ENCODE data around the gene SYNDIG1.

Gene SYNDIG1

DNA sequence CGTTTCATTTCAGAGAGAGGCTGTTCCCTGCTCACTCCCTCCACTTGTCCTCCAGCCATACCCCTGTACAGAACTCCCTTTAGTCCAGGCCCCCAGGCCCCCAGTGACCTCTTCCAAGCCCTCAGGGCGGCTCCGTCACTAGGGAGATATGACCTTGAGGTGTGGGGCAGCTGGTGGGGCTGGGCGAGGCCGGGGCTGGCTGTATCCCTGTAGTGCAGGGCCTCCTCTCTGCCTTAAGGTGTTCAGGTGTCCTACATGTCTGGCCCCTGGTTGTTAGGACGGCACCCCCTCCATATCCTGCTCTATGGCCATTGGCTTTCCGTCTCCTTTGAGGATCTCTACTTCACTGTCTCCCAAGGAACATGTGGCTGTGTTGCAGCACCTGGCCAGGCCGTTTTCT is 17.4 kb upstream of the SYNDIG1 start:
- TF ChIP-seq, protein P1, sequence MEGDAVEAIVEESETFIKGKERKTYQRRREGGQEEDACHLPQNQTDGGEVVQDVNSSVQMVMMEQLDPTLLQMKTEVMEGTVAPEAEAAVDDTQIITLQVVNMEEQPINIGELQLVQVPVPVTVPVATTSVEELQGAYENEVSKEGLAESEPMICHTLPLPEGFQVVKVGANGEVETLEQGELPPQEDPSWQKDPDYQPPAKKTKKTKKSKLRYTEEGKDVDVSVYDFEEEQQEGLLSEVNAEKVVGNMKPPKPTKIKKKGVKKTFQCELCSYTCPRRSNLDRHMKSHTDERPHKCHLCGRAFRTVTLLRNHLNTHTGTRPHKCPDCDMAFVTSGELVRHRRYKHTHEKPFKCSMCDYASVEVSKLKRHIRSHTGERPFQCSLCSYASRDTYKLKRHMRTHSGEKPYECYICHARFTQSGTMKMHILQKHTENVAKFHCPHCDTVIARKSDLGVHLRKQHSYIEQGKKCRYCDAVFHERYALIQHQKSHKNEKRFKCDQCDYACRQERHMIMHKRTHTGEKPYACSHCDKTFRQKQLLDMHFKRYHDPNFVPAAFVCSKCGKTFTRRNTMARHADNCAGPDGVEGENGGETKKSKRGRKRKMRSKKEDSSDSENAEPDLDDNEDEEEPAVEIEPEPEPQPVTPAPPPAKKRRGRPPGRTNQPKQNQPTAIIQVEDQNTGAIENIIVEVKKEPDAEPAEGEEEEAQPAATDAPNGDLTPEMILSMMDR (IDR thresholded peaks at IDR 0.05; ENCODE audit: borderline replicate concordance, control extremely low read depth, extremely low read depth, insufficient read depth, missing control alignments): no peak
- in situ Hi-C loops (cut with MboI; ENCODE audit: low sequenced_read_pairs, unreplicated experiment): no loop called here
- no peak for DNase-seq (ENCODE audit: low spot score)

DNA sequence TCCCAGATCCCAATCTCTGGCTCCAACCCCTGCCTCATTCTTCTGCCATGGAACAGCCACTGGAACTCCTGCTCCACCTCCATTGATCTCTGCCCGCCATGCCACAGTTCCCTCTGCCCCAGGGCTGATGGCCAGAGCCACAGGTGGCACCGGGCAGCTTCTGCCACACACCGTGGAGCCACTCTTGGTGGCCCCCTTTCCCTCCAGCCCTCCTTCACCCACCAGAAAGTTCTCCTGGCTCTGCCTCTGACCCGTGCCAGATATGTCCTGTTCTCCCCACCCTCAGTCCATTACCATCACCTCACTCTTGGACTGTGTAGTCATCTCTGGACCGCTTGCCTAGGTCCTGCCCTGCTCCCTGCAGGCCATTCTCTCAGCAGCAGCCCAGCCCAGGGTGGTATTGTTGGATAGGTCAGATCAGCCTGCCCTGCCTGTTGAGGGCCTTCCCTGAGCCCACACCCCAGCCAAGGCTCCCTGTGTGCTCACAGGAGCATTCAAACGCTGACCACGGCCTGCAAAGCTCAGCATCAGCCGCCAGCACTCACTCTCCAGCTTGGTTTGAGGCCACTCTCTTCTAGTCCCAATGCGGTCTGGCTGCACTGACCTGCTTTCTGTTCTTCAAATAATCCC is 16.8 kb upstream of the SYNDIG1 start:
- in situ Hi-C loops (cut with MboI; ENCODE audit: low sequenced_read_pairs, unreplicated experiment): no loop called here
- no peak for DNase-seq (ENCODE audit: low spot score)
- TF ChIP-seq, protein P1 (IDR thresholded peaks at IDR 0.05; ENCODE audit: borderline replicate concordance, control extremely low read depth, extremely low read depth, insufficient read depth, missing control alignments): no peak

DNA sequence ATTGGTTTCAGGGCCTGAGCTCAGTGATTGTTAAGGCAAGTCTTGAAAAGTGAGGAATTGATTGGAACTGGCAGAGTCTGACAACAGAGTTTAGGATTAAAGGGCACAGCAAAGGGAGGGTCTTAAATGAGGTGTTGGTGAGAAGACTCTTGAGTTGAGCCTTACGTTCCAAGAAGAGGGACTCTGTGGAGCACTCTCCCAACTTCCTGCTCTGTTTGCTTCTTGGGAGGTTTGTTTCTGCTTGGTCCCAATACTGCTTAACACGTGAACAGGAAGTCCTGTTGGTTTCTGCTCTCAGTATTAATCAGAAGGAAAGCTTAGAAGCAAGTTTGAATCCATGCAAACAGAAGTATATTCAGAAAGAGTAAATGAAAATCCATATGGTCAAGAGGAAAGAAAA is 15.6 kb upstream of the SYNDIG1 start:
- in situ Hi-C loops (cut with MboI; ENCODE audit: low sequenced_read_pairs, unreplicated experiment): no loop called here
- DNase-seq (ENCODE audit: low spot score): no peak
- TF ChIP-seq, protein P1 (IDR thresholded peaks at IDR 0.05; ENCODE audit: borderline replicate concordance, control extremely low read depth, extremely low read depth, insufficient read depth, missing control alignments): no peak

DNA sequence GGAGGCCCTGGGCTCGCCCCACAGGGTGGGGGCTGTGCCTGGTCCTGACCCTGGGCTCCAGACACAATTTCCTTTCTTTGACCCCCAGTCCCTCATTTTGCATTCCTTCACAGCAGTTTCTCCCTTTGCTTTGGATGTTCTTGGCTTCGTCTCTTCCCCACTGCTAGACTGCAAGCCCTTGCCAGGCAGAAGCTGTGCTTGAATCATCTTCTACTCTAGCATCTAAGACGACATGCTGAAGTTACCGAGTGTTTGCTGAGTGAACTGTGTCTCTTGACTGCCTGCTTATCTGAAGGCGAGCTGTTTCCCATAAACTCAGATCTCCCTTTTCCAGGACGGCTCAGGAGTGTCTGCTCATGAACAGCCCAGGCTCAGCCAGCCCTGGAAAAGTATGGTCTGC is 14.3 kb upstream of the SYNDIG1 start:
- no peak for DNase-seq (ENCODE audit: low spot score)
- TF ChIP-seq, protein P1 (IDR thresholded peaks at IDR 0.05; ENCODE audit: borderline replicate concordance, control extremely low read depth, extremely low read depth, insufficient read depth, missing control alignments): no peak
- in situ Hi-C loops (cut with MboI; ENCODE audit: low sequenced_read_pairs, unreplicated experiment): no loop called here

DNA sequence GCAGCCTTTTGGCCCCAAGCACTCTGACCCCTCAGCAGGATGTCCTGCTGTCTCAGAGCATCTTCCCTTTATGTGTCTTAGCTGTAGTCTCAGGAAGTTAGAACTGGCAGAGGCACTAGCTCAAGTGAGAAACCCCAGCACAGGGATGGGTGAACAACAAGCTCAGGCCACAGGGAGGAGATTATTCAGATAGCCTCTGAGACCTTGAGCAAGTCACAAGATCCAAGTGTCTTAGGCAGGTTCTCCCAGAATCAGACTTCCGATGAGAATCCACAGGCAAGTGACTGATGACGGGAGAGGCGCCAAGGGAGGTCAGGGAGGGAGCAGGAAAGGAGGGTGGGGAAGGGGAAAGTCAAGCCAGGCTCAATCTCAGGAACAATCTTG is 13.0 kb upstream of the SYNDIG1 start:
- TF ChIP-seq, protein P1 (IDR thresholded peaks at IDR 0.05; ENCODE audit: borderline replicate concordance, control extremely low read depth, extremely low read depth, insufficient read depth, missing control alignments): no peak
- in situ Hi-C loops (cut with MboI; ENCODE audit: low sequenced_read_pairs, unreplicated experiment): no loop called here
- DNase-seq (ENCODE audit: low spot score): no peak

DNA sequence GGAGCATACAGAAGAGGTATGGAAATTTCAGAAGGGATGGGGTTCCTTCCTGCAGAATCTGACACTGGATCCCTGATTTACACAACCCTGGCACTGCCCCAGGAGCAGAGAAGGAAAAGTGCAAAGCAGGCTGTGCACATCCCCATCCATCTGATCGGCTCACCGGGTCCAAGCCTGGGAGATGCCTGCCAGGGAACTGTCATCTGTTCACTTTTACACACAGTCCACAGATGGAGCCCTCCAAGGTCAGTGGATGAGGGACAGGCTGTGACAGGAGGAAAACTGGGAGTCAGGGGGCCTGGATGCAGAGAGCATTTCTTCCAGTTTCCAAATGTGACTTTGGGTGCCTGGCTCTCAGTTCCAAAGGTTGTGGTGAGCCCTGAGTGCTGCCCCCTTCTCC is 11.0 kb upstream of the SYNDIG1 start:
- in situ Hi-C loops (cut with MboI; ENCODE audit: low sequenced_read_pairs, unreplicated experiment): no loop called here
- TF ChIP-seq, protein P1 (IDR thresholded peaks at IDR 0.05; ENCODE audit: borderline replicate concordance, control extremely low read depth, extremely low read depth, insufficient read depth, missing control alignments): no peak
- DNase-seq (ENCODE audit: low spot score): no peak

Data from GM13976 (cell line).